GM21576 (cell line): ENCODE measurements around the gene TRPC6.
"Not testable (repeated sequence)": the region's sequence is repeated elsewhere in the genome, so short reads cannot be mapped to it uniquely, and the experiment has no call there.

Source experiments
- ATAC-seq: cut with Tn5 transposase; IDR thresholded peaks from one replicate; pipeline ENCODE4 v1.9.1; 2021; ENCODE audit warnings: mild to moderate bottlenecking, moderate library complexity; ENCODE audit not compliant: unreplicated experiment

Gene TRPC6

DNA sequence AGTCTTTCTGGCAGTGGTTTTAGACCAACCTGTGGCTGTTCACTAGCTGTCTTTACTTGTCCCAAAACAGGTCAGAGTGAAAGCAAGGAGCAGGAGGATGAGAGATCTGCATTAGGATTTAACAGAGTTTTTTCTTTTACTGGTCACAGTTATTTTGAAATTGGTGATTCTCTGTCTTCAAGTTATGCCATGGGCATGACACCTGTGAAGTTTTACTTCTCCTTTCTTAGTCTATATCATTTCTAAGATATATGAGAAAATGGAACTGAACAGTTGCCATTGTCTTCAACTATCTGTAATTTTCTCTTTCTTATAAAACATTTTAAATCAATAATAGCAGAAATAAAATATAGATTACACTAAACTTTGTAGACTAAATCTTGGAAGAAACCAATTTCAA, 60.6 kb downstream of the TRPC6 start:
- peak; percentile 63 for ATAC-seq

- no peak for ATAC-seq
Measured at GRCh38 chr11:101521821-101522220, 62.0 kb downstream of the TRPC6 start.

DNA sequence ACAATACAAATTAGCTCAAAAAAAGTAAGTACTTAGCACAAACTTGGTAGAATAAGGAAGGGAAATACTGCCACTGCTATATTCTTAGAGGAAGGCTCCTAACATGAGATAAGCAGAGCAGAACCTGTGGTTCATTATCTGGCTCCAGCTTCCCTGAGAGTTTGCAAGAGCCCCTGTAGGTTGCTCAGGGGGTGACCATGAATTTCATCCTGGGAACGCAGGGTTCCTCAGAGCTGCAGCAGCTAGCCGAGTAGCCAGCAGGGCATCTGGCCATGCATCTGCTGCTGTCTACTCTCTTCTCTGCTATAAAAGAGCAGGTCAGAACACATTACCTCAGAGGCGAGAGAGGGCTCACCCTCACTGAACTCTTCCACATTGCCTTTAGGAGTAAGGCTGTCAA, 67.3 kb downstream of the TRPC6 start:
- no peak for ATAC-seq

DNA sequence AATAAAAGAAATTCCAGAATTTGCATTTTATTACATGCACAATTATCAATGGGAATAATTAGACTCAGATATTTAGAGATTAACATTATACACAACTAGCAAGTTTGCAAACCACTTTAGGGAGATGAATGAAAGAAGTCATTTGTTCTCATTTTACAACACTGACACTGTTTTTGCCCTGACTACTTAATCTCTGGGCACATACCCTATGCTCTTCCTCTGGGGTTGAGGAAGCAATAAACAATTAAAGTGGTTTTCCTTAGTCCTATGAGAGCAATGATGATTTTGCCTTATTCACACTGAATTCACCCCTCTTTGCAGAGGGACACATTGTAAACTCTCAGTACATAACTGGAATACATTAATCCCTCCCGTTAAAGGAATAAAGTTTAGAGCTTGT, 72.7 kb downstream of the TRPC6 start:
- ATAC-seq: no peak

DNA sequence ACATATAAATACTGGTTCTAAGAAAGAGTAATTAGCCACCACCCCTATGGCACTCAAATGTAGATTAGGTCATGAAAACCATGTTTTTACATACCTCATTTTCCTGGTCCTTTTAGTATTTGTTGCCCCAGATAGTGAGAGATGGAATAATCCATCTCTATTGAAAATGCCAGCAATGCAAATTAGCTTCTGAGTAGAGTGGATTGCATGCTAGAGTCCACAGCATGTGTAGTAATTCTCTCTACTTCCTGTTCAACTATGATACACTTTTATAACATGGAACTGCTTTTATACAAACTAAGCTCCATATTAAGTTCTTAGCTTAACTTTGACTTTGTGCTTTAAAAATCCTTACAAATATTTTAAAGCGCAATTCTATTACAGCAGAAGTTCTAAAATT, 73.2 kb downstream of the TRPC6 start:
- no peak for ATAC-seq

- no peak for ATAC-seq
Measured at GRCh38 chr11:101509922-101510321, 73.9 kb downstream of the TRPC6 start.

GRCh38 chr11:101508370-101508769, 75.4 kb downstream of the TRPC6 start:
- ATAC-seq: no peak

DNA sequence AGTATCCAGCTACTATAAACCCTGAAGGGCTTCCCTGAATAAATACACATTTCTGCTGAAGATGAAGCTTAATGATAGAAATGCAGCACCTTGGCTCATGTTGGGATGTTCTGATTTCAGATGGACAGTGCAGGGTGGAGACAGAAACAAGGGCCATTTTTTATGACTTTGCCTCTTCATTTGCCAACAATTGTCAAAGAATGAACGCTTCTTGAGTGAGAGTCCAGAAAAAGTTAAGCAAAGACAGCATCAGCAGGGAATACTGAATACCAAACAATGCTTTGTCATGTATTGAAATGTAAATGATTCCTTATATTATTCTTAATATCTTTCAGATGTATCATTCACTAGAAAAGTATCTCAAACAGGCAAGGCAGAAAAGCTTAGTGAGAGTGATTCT, 84.9 kb downstream of the TRPC6 start:
- ATAC-seq: no peak

- no peak for ATAC-seq
Measured at GRCh38 chr11:101497291-101497690, 86.5 kb downstream of the TRPC6 start.

DNA sequence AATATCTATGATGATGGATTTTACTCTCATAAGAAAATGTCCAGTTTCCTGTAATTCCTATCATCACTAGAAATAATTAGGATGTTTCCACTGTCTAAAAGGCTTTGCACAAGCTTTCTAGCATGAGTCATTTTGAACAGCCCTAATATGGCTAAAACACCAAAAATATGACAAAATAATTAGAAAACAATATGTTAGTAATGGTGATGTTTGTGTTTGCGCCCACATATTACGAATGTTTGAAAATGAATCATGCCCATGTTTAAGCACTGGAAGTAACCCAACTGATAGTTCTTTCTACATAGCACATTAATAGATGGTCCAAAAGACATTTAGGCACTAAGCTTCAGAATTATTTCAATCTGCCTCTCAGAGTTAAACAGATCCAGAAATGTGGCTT, 96.0 kb downstream of the TRPC6 start:
- ATAC-seq: no peak

- ATAC-seq: no peak
Measured at GRCh38 chr11:101482556-101483124, 101.2 kb downstream of the TRPC6 start.

GRCh38 chr11:101478587-101479369, 105.0 kb downstream of the TRPC6 start:
- ATAC-seq: no peak

DNA sequence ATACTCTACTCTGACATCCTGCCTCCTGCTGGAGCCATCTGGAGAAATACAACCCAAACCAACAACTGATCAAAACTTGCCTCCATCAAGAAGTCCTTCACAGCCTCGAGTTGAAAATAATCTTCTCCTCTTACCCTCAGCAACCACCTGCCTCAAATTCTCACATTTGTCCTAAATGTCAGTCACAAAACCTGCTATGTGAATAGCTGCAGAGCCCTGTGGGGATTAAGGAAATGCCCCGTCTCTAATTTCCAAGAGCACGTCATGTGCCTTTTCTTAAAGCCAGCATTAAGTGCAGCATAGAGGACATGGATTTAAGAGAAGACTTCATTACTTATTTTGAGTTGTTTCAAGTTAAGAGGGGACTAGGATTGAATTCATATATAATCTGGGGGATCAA, 105.9 kb downstream of the TRPC6 start:
- no peak for ATAC-seq

DNA sequence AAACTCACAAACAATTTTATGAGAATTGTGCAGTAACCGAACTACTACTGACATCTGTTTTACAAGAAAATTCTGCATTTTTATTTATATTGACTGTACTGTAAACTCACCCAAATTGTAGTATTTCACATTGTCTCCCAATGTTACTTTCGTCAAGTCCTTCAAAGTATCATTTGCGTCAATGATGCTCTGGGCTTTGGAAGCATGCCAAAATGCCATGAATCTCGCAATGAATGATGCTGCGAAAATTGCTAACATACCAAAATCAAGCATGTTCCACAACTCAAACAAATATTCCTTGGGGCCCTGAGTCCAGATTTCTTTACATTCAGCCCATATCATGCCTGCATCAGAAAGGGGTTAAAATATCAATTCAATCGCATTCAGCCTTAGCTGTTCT, 107.6 kb downstream of the TRPC6 start:
- no peak for ATAC-seq

- no peak for ATAC-seq
Measured at GRCh38 chr11:101475699-101476098, 108.1 kb downstream of the TRPC6 start.

GRCh38 chr11:101474666-101475065, 109.1 kb downstream of the TRPC6 start:
- no peak for ATAC-seq

DNA sequence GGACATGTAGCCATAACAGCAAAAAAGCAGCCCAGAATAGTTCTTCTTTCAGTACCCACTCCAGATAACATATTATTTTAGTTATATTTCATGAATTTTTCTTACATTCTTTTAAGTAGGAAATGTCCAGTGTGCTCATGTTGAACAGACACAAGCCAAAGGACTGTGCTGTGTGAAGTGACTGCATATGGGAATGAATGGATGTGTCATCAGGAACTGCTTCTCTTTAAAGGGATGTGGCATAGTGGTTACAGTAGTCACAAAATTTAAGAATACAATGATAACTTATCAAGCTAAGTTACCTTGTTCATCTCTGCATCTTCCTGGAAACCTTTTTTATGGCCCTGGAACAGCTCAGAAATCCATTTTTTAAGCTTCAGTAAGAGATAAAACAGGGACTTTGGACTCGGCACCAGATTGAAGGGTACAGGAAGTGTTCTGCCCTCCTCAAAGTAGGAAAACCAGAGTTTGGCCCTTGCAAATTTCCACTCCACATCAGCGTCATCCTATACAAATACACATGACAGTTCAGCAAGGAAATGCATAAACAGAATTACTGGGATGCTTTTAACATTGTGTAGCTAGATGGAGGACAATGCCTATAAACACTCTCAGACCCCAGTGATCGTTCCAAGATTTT, 112.8 kb downstream of the TRPC6 start:
- no peak for ATAC-seq

DNA sequence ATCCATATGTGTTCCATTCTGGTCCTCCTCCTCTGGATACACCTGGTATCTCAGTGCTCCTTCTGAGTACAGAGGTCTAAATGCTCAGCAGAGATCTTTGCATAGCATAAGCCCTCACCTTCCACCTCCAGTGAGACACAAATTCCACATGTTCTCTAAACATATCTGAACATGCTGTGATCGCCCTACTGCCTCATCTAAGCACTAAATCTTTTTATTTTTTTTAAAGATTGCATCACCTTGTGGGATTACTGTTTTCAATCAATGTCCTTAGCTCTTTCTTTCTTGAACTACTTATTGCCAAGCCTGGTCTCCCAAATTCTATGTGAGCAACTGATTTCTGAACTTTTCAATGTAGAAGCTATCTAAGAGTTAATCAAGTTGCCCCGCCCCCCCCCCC, 113.4 kb downstream of the TRPC6 start:
- no peak for ATAC-seq

DNA sequence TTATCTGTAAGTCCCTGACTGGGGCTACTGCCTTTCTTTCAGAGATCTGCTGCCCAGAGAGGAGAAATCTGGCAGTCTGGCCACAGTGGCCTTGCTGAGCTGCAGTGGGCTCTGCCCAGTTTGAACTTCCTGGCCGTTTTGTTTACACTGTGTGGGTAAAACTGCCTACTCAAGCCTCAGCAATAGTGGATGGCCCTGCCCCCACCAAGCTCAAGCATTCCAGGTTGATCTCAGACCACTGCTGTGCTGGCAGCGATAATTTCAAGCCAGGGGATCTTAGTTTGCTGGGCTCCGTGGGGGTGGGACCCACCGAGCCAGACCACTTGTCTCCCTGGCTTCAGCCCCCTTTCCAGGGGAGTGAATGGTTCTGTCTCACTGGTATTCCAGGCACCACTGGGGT, 117.5 kb downstream of the TRPC6 start:
- no peak for ATAC-seq

- not testable (repeated sequence) for ATAC-seq
Measured at GRCh38 chr11:101464388-101464787, 119.4 kb downstream of the TRPC6 start.

DNA sequence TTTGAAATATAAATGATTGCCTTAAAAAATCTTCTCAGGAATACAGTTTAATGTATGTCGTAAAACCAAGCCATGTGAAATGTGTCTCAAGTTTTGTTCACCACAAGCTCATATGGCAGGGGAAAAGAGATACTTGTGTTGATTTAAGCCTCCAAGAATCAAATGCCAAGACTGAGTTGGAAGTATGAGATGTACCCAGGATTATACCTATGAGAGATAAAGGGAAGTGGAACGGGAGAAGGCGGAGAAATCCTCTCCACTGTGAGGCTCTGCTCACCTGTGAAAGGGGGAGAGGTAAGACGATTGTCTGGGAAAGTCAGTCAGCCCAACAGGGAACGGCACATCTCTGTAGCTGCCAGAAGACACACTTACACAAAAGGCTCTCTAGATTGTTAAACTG, 124.8 kb downstream of the TRPC6 start:
- no peak for ATAC-seq

DNA sequence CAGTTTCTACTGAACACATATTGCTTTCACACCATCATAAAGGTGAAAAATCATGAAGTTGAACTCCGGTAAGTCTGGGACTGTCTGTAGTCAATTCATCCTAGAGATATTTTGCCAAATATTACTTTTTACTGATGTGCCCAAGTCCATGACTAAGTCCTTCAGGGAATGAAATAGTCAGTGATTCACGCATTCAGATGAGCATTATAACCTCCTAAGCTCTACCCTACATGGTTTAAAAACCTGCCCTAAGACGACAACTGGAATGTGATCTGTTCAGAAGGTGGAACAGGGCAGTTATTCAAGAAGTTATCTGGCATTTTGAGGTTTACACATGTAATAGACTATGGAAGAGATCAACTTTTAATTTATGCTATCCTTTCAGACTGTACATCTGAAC, 125.6 kb downstream of the TRPC6 start:
- ATAC-seq: no peak
